H9 (cell line): ENCODE measurements around the gene GOLGA8R. TPM values are rescaled to one million over a fixed set of nuclear protein-coding genes. Genes with fewer than 3 reads are reported as not detected.
"Not testable (repeated sequence)": the region's sequence is repeated elsewhere in the genome, so short reads cannot be mapped to it uniquely, and the experiment has no call there.

Experiments
- DNase-seq: peaks from one replicate; pipeline ENCODE4 v3.0.0-alpha.2; 2017
- H2AFZ ChIP-seq: one replicate; pipeline ENCODE4 v1.6.1; 2013; ENCODE audit warnings: mild to moderate bottlenecking, low read length, control low read depth, moderate library complexity
- H2AK5ac ChIP-seq: 2 replicates; pipeline ENCODE4 v1.6.1; 2013; ENCODE audit warnings: low read length, control low read depth, mixed read lengths; ENCODE audit not compliant: insufficient read length
- H2BK120ac ChIP-seq: one replicate; pipeline ENCODE4 v1.6.1; 2013; ENCODE audit warnings: low read depth, mild to moderate bottlenecking, low read length, control low read depth, inconsistent platforms; ENCODE audit not compliant: poor library complexity, severe bottlenecking
- H2BK12ac ChIP-seq: 2 replicates; pipeline ENCODE4 v1.6.1; 2013; ENCODE audit warnings: low read length, control low read depth, mixed read lengths, low read depth; ENCODE audit not compliant: insufficient read length
- H2BK15ac ChIP-seq: 2 replicates; pipeline ENCODE4 v1.6.1; 2013; ENCODE audit warnings: low read depth, low read length, control low read depth
- H2BK20ac ChIP-seq: one replicate; pipeline ENCODE4 v1.6.1; 2013; ENCODE audit warnings: low read depth, mild to moderate bottlenecking, low read length, control low read depth, inconsistent platforms; ENCODE audit not compliant: poor library complexity, severe bottlenecking
- H2BK5ac ChIP-seq: 2 replicates; pipeline ENCODE4 v1.6.1; 2013; ENCODE audit warnings: low read length, control low read depth, mixed read lengths; ENCODE audit not compliant: insufficient read length
- H3K14ac ChIP-seq: 2 replicates; pipeline ENCODE4 v1.6.1; 2013; ENCODE audit warnings: low read length, control low read depth; ENCODE audit not compliant: insufficient read depth
- H3K18ac ChIP-seq: 2 replicates; pipeline ENCODE4 v1.6.1; 2013; ENCODE audit warnings: low read depth, mild to moderate bottlenecking, mixed read lengths, low read length, control low read depth; ENCODE audit not compliant: insufficient read length
- H3K23ac ChIP-seq: 2 replicates; pipeline ENCODE4 v1.6.1; 2013; ENCODE audit warnings: low read length, control low read depth, mixed read lengths, low read depth; ENCODE audit not compliant: insufficient read length
- H3K23me2 ChIP-seq: 2 replicates; pipeline ENCODE4 v1.6.1; 2013; ENCODE audit warnings: low read depth, mild to moderate bottlenecking, mixed read lengths, low read length, control low read depth; ENCODE audit not compliant: insufficient read length, poor library complexity, severe bottlenecking
- H3K27ac ChIP-seq: 2 replicates; pipeline ENCODE4 v1.5.1; 2013; ENCODE audit warnings: low read length, control low read depth, mixed read lengths, low read depth; ENCODE audit not compliant: insufficient read length
- H3K27me3 ChIP-seq: 2 replicates; pipeline ENCODE4 v1.6.1; 2013; ENCODE audit warnings: low read length, control low read depth, inconsistent platforms; ENCODE audit not compliant: insufficient read depth
- H3K4ac ChIP-seq: 2 replicates; pipeline ENCODE4 v1.6.1; 2013; ENCODE audit warnings: low read depth, mild to moderate bottlenecking, control low read depth, inconsistent platforms, low read length, moderate library complexity
- H3K4me1 ChIP-seq: 2 replicates; pipeline ENCODE4 v1.6.1; 2013; ENCODE audit warnings: low read length, control low read depth, inconsistent platforms; ENCODE audit not compliant: insufficient read depth
- H3K4me2 ChIP-seq: 2 replicates; pipeline ENCODE4 v1.6.1; 2013; ENCODE audit warnings: low read length, control low read depth, mixed read lengths; ENCODE audit not compliant: insufficient read length, insufficient read depth
- H3K56ac ChIP-seq: 2 replicates; pipeline ENCODE4 v1.6.1; 2013; ENCODE audit warnings: low read depth, mild to moderate bottlenecking, mixed read lengths, low read length, control low read depth; ENCODE audit not compliant: insufficient read length
- H3K79me1 ChIP-seq: 2 replicates; pipeline ENCODE4 v1.6.1; 2013; ENCODE audit warnings: low read depth, mild to moderate bottlenecking, moderate library complexity, low read length, control low read depth, inconsistent platforms; ENCODE audit not compliant: insufficient read depth, poor library complexity, severe bottlenecking
- H3K79me2 ChIP-seq: 2 replicates; pipeline ENCODE4 v1.6.1; 2013; ENCODE audit warnings: low read length, control low read depth, inconsistent platforms; ENCODE audit not compliant: insufficient read depth
- H3K9ac ChIP-seq: 2 replicates; pipeline ENCODE4 v1.6.1; 2013; ENCODE audit warnings: low read length, control low read depth, mixed read lengths; ENCODE audit not compliant: insufficient read length; ENCODE audit errors: extremely low read depth
- H3K9me3 ChIP-seq: one replicate; pipeline ENCODE4 v1.6.1; 2013; ENCODE audit warnings: low read depth, low read length, inconsistent platforms; ENCODE audit not compliant: control insufficient read depth
- H3T11ph ChIP-seq: one replicate; pipeline ENCODE4 v1.6.1; 2013; ENCODE audit warnings: mild to moderate bottlenecking, low read length, control low read depth, inconsistent platforms
- H4K20me1 ChIP-seq: one replicate; pipeline ENCODE4 v1.6.1; 2013; ENCODE audit not compliant: control insufficient read depth, insufficient read length, insufficient read depth
- H4K5ac ChIP-seq: 2 replicates; pipeline ENCODE4 v1.6.1; 2013; ENCODE audit warnings: low read depth, mild to moderate bottlenecking, mixed read lengths, low read length, control low read depth; ENCODE audit not compliant: insufficient read length
- H4K8ac ChIP-seq: replicated peaks from 2 replicates; pipeline ENCODE4 v1.6.1; 2013; ENCODE audit warnings: low read length, control low read depth, mixed read lengths, low read depth; ENCODE audit not compliant: insufficient read length
- H4K91ac ChIP-seq: 2 replicates; pipeline ENCODE4 v1.6.1; 2013; ENCODE audit warnings: low read depth, mild to moderate bottlenecking, moderate library complexity, mixed read lengths, low read length, control low read depth; ENCODE audit not compliant: insufficient read length
- H3K27ac Mint-ChIP-seq, 3 experiments: 2 replicates in 2 of 3; 3 replicates in 1 of 3; pipeline ENCODE4 v1.8.0; 2020 to 2021; ENCODE audit warnings: mixed read lengths in 3 of 3, mild to moderate bottlenecking in 1 of 3, moderate library complexity in 1 of 3
- H3K27me3 Mint-ChIP-seq: 2 replicates; pipeline ENCODE4 v1.8.0; 2021; ENCODE audit warnings: low read depth, mild to moderate bottlenecking, moderate library complexity, mixed read lengths
- H3K36me3 Mint-ChIP-seq, 3 experiments: 2 replicates in 2 of 3; 3 replicates in 1 of 3; pipeline ENCODE4 v1.8.0; 2020 to 2021; ENCODE audit warnings: low read depth in 3 of 3, mixed read lengths in 3 of 3; ENCODE audit not compliant: insufficient read depth in 1 of 3
- H3K4me1 Mint-ChIP-seq, 2 experiments: 2 replicates each; pipeline ENCODE4 v1.8.0; 2020; ENCODE audit warnings: mixed read lengths in 2 of 2
- H3K4me3 Mint-ChIP-seq, 2 experiments: 2 replicates in 1 of 2; 3 replicates in 1 of 2; pipeline ENCODE4 v1.8.0; 2020 to 2021; ENCODE audit warnings: mild to moderate bottlenecking in 2 of 2, mixed read lengths in 2 of 2, moderate library complexity in 1 of 2
- H3K9me3 Mint-ChIP-seq, 2 experiments: 2 replicates in 1 of 2; 3 replicates in 1 of 2; pipeline ENCODE4 v1.8.0; 2020; ENCODE audit warnings: mild to moderate bottlenecking in 2 of 2, mixed read lengths in 2 of 2, moderate library complexity in 1 of 2
- WGBS: extraction: QIAGEN DNeasy Blood & Tissue Kit; methylation state at CpG from one replicate; pipeline ENCODE4 v1.1.7; 2013; ENCODE audit warnings: missing lambda C conversion rate, low lambda C conversion rate, mixed read lengths; ENCODE audit not compliant: insufficient read length; ENCODE audit errors: extremely low coverage; 5-methylcytosine and 5-hydroxymethylcytosine counted together
- total RNA-seq: library from RNA; stranded (reverse); gene quantifications from 2 replicates; pipeline ENCODE4 v1.2.1, GENCODE V29; 2021

Gene GOLGA8R
- total RNA-seq, 1 experiment from 2014 or later, result 0.26 TPM

- not testable (repeated sequence) for H2BK15ac ChIP-seq, H4K5ac ChIP-seq, H3K4me2 ChIP-seq, H3K4me1 Mint-ChIP-seq, H3K27ac ChIP-seq, H3T11ph ChIP-seq, H3K4me1 ChIP-seq, H3K4me3 Mint-ChIP-seq, H3K14ac ChIP-seq, H2BK5ac ChIP-seq, H3K79me2 ChIP-seq, H4K91ac ChIP-seq, H4K20me1 ChIP-seq, H3K23ac ChIP-seq, H3K18ac ChIP-seq, H3K23me2 ChIP-seq, H2AK5ac ChIP-seq, H2BK12ac ChIP-seq, H2AFZ ChIP-seq, H2BK120ac ChIP-seq, H3K36me3 Mint-ChIP-seq, H4K8ac ChIP-seq, H3K27ac Mint-ChIP-seq, H3K56ac ChIP-seq, H3K79me1 ChIP-seq, H3K27me3 ChIP-seq, H2BK20ac ChIP-seq, H3K9me3 Mint-ChIP-seq, H3K9ac ChIP-seq, H3K4ac ChIP-seq, H3K27me3 Mint-ChIP-seq, H3K9me3 ChIP-seq
- WGBS, result no CpG with 5 or more reads among the region's 6 CpGs
- DNase-seq, result peak; percentile 10
Measured at GRCh38 chr15:30407636-30408035, 6.4 kb downstream of the GOLGA8R start.
